OCI-LY1 (cell line): ENCODE data around the gene HMGB4.

Experiments used
- H2AFZ ChIP-seq: fragments of 200-600 bp; sonication (generic), shearing (Covaris generic); 2 replicates; pipeline ENCODE4 v1.6.0; 2014; ENCODE audit warnings: antibody characterized with exemption, mild to moderate bottlenecking, low read length
- H3F3A ChIP-seq: fragments of 200-600 bp; sonication (generic), shearing (Covaris generic); 2 replicates; pipeline ENCODE4 v1.6.0; 2014; ENCODE audit warnings: mild to moderate bottlenecking, antibody characterized with exemption, low read length, moderate library complexity; ENCODE audit not compliant: insufficient read depth
- H3K27ac ChIP-seq: fragments of 200-600 bp; sonication (generic); 2 replicates; pipeline ENCODE4 v1.5.1; 2014; ENCODE audit warnings: low read length, mixed run types, mild to moderate bottlenecking, low read depth; ENCODE audit not compliant: poor library complexity, severe bottlenecking
- H3K27me3 ChIP-seq: fragments of 200-600 bp; sonication (generic); 2 replicates; pipeline ENCODE4 v1.6.0; 2014; ENCODE audit warnings: antibody characterized with exemption, mild to moderate bottlenecking, low read length, moderate library complexity; ENCODE audit not compliant: insufficient read depth
- H3K36me3 ChIP-seq: fragments of 200-600 bp; sonication (generic); 2 replicates; pipeline ENCODE4 v1.6.1; 2014; ENCODE audit warnings: mild to moderate bottlenecking, antibody characterized with exemption, low read length, moderate library complexity, mixed read lengths; ENCODE audit not compliant: insufficient read depth
- H3K4me1 ChIP-seq: fragments of 200-600 bp; sonication (generic); 2 replicates; pipeline ENCODE4 v1.5.1; 2014; ENCODE audit warnings: mild to moderate bottlenecking, low read length, moderate library complexity; ENCODE audit not compliant: insufficient read depth, severe bottlenecking
- H3K4me2 ChIP-seq: fragments of 200-600 bp; sonication (generic), shearing (Covaris generic); 2 replicates; pipeline ENCODE4 v1.6.1; 2014; ENCODE audit warnings: low read length
- H3K4me3 ChIP-seq: fragments of 200-600 bp; sonication (generic); 2 replicates; pipeline ENCODE4 v1.5.1; 2014; ENCODE audit warnings: low read length, low read depth, mild to moderate bottlenecking, mixed read lengths; ENCODE audit not compliant: poor library complexity, severe bottlenecking
- H3K79me2 ChIP-seq: fragments of 200-600 bp; shearing (Covaris generic); 2 replicates; pipeline ENCODE4 v1.6.1; 2016; ENCODE audit warnings: mixed run types, low read length, mixed read lengths; ENCODE audit not compliant: insufficient read depth
- H3K9ac ChIP-seq: fragments of 200-600 bp; sonication (generic), shearing (Covaris generic); 2 replicates; pipeline ENCODE4 v1.6.1; 2014; ENCODE audit warnings: mild to moderate bottlenecking, low read length, mixed read lengths
- H3K9me2 ChIP-seq: fragments of 200-600 bp; sonication (generic), shearing (Covaris generic); 2 replicates; pipeline ENCODE4 v1.6.1; 2014; ENCODE audit warnings: low read depth, mild to moderate bottlenecking, low read length, mixed read lengths
- H3K9me3 ChIP-seq: fragments of 200-600 bp; shearing (Covaris generic); 2 replicates; pipeline ENCODE4 v1.6.1; 2014; ENCODE audit warnings: low read length, mixed read lengths
- H4K20me1 ChIP-seq: fragments of 200-600 bp; sonication (generic), shearing (Covaris generic); 2 replicates; pipeline ENCODE4 v1.6.0; 2016; ENCODE audit warnings: mild to moderate bottlenecking, low read length; ENCODE audit not compliant: insufficient read depth
- EZH2 ChIP-seq: fragments of 200-600 bp; sonication (generic), shearing (Covaris generic); IDR thresholded peaks from 2 replicates; pipeline ENCODE4 v1.8.0; 2017; ENCODE audit warnings: borderline replicate concordance, mixed run types, mild to moderate bottlenecking, antibody characterized with exemption, low read length, moderate library complexity, mixed read lengths
- TF ChIP-seq, protein P1 (sequence below): fragments of 200-600 bp; sonication (generic), shearing (Covaris generic); IDR thresholded peaks from 2 replicates; pipeline ENCODE4 v1.5.1; 2017; ENCODE audit warnings: mild to moderate bottlenecking, antibody characterized with exemption, low read length, moderate library complexity, mixed read lengths

HMGB4 gene

DNA sequence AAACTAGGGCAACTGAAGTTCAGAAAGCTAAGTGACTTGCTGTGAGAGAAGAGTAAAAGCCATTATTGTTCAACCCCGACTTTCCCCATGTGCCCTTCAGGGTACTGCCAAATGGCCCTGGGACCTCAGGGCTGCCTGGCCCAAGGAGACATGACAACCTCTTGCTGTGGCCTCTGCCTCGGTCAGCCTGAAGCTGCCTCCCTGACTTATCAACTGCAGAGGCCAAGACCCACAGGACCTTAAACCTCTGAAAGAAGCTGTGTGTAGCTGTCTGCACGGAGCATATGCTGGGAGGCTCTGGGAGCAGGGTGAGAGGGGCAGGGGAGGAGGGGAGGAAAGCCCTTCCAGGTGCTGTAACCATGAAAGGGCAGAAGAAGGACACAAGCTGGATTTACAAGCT, 35.9 kb downstream of the HMGB4 start:
- H3K79me2 ChIP-seq = no peaks in the 10 kb centered on the region
- H3K27ac ChIP-seq = no peak overlapping the region
- no peak overlapping the region for H3K4me2 ChIP-seq
- no peaks in the 10 kb centered on the region for H3K9me3 ChIP-seq
- TF ChIP-seq, protein P1, sequence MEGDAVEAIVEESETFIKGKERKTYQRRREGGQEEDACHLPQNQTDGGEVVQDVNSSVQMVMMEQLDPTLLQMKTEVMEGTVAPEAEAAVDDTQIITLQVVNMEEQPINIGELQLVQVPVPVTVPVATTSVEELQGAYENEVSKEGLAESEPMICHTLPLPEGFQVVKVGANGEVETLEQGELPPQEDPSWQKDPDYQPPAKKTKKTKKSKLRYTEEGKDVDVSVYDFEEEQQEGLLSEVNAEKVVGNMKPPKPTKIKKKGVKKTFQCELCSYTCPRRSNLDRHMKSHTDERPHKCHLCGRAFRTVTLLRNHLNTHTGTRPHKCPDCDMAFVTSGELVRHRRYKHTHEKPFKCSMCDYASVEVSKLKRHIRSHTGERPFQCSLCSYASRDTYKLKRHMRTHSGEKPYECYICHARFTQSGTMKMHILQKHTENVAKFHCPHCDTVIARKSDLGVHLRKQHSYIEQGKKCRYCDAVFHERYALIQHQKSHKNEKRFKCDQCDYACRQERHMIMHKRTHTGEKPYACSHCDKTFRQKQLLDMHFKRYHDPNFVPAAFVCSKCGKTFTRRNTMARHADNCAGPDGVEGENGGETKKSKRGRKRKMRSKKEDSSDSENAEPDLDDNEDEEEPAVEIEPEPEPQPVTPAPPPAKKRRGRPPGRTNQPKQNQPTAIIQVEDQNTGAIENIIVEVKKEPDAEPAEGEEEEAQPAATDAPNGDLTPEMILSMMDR = no peak
- no peak for TF ChIP-seq EZH2
- H3K4me3 ChIP-seq = no peak overlapping the region
- H3K9me2 ChIP-seq = no peaks in the 10 kb centered on the region
- no peak overlapping the region for H2AFZ ChIP-seq
- H3K4me1 ChIP-seq = no peaks in the 10 kb centered on the region
- no peaks in the 10 kb centered on the region for H3K36me3 ChIP-seq
- H4K20me1 ChIP-seq = no peaks in the 10 kb centered on the region
- no peaks in the 10 kb centered on the region for H3F3A ChIP-seq
- H3K27me3 ChIP-seq = no peaks in the 10 kb centered on the region
- no peak overlapping the region for H3K9ac ChIP-seq

DNA sequence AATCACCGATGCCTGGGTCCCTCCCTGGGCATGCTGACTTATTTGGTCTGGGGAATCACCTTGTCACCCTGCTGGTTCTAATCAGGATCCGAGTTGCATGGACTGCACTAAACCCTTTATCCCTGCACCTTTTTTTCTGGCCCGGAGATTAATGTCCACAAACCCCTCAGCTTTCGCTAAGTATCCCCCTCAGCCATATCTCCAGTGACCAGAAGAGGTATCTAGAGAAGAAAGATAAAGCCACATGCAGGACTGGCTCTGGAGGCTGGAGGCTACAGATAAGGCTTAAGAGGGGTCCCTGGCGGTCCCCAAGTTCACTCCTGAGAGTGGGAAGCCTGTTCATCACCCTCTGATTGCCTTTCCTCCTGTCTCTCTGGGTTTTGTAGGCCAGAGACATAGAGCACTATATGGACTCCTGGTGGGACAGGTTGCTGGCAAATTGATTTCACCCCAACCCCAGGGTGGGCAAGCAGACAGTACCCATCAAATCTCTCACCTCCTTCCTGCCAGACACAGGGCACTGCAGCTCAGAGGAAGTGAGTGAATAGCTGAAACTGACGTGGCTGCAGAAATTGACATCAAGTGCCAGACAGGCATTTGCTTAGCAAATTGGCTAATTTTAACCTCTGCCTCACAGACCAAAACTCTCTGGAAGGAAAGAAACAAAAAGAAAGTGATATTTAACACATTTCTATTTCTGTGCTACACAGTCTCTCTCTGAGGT, 38.8 kb downstream of the HMGB4 start:
- H3K4me2 ChIP-seq = no peak overlapping the region
- H3K4me3 ChIP-seq = no peak overlapping the region
- no peaks in the 10 kb centered on the region for H3K36me3 ChIP-seq
- no peaks in the 10 kb centered on the region for H3K79me2 ChIP-seq
- no peaks in the 10 kb centered on the region for H3K9me3 ChIP-seq
- no peak overlapping the region for H2AFZ ChIP-seq
- no peak overlapping the region for H3K9ac ChIP-seq
- no peaks in the 10 kb centered on the region for H4K20me1 ChIP-seq
- H3F3A ChIP-seq = no peaks in the 10 kb centered on the region
- no peak overlapping the region for H3K27ac ChIP-seq
- H3K4me1 ChIP-seq = no peaks in the 10 kb centered on the region
- H3K27me3 ChIP-seq = no peaks in the 10 kb centered on the region
- TF ChIP-seq, protein P1 = no peak
- no peak for TF ChIP-seq EZH2
- no peaks in the 10 kb centered on the region for H3K9me2 ChIP-seq

DNA sequence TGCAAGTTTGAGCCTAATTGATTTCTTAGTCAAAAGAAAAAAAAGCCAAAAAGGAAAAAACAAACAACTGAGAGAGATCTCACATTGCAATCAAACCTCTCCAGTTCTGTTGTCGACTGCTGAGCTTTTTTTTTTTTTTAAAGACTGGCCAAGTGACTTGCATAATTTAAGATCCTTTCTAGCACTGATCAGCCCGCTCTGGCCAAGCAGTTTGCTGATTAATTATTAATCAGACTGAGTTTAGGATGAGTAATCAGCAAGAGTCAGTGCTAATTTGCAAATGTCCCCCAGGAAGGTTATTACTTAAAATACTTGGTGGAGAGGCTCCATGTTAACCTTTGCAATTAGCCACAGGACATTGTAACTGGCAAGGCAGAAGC, 39.3 kb downstream of the HMGB4 start:
- no peaks in the 10 kb centered on the region for H3K9me3 ChIP-seq
- no peaks in the 10 kb centered on the region for H4K20me1 ChIP-seq
- no peaks in the 10 kb centered on the region for H3K79me2 ChIP-seq
- no peaks in the 10 kb centered on the region for H3K36me3 ChIP-seq
- no peaks in the 10 kb centered on the region for H3K9me2 ChIP-seq
- no peak overlapping the region for H3K9ac ChIP-seq
- H3K4me3 ChIP-seq = no peak overlapping the region
- no peak overlapping the region for H2AFZ ChIP-seq
- H3K27me3 ChIP-seq = no peaks in the 10 kb centered on the region; the same call in 1 of the 2 replicates
- H3K4me2 ChIP-seq = no peak overlapping the region
- H3K27ac ChIP-seq = no peak overlapping the region
- H3K4me1 ChIP-seq = no peaks in the 10 kb centered on the region
- TF ChIP-seq, protein P1 = no peak
- no peak for TF ChIP-seq EZH2
- no peaks in the 10 kb centered on the region for H3F3A ChIP-seq
